Activated CD8-positive, alpha-beta memory T cell treated with anti-CD3 and anti-CD28 coated beads, Interleukin-2, amount 10 ng/mL, durations not matched to agents 7 days and 5 days (primary cell): Measurements from ENCODE around the gene GATA2. TPM values are rescaled to one million over a fixed set of nuclear protein-coding genes. Genes with fewer than 3 reads are reported as not detected.

Experiments
- ATAC-seq: fragments of 150-1000 bp; cut with Tn5 transposase; one replicate; pipeline ENCODE4 v1.10.0; 2021; ENCODE audit warnings: moderate library complexity
- CTCF ChIA-PET: fragments of 350-600 bp; sonication (Branson Sonifier 250); formaldehyde crosslinking; loops from one replicate; lab custom pipeline; 2021; ENCODE audit warnings: antibody characterized with exemption; lab: Charles Lee
- DNase-seq: peaks from one replicate; pipeline ENCODE4 v3.0.0-alpha.2; 2020
- H3K27ac Mint-ChIP-seq: one replicate; pipeline ENCODE4 v1.8.0; 2021; ENCODE audit warnings: mild to moderate bottlenecking, mixed read lengths
- H3K27me3 Mint-ChIP-seq: one replicate; pipeline ENCODE4 v1.8.0; 2021; ENCODE audit warnings: mixed read lengths
- H3K36me3 Mint-ChIP-seq: one replicate; pipeline ENCODE4 v1.8.0; 2021; ENCODE audit warnings: mild to moderate bottlenecking, mixed read lengths
- H3K4me1 Mint-ChIP-seq: one replicate; pipeline ENCODE4 v1.8.0; 2021; ENCODE audit warnings: mixed read lengths
- H3K4me3 Mint-ChIP-seq: one replicate; pipeline ENCODE4 v1.8.0; 2021; ENCODE audit warnings: mild to moderate bottlenecking, moderate library complexity, mixed read lengths
- H3K9me3 Mint-ChIP-seq: one replicate; pipeline ENCODE4 v1.8.0; 2022; ENCODE audit warnings: low read depth, mixed read lengths
- total RNA-seq, 2 experiments: library from RNA; stranded (reverse); gene quantifications; one replicate each; pipeline ENCODE4 v1.2.3, GENCODE V29; 2021

Gene GATA2
- under 1 TPM in 1 of 2 experiments, not detected in 1; 0.28 TPM for total RNA-seq

DNA sequence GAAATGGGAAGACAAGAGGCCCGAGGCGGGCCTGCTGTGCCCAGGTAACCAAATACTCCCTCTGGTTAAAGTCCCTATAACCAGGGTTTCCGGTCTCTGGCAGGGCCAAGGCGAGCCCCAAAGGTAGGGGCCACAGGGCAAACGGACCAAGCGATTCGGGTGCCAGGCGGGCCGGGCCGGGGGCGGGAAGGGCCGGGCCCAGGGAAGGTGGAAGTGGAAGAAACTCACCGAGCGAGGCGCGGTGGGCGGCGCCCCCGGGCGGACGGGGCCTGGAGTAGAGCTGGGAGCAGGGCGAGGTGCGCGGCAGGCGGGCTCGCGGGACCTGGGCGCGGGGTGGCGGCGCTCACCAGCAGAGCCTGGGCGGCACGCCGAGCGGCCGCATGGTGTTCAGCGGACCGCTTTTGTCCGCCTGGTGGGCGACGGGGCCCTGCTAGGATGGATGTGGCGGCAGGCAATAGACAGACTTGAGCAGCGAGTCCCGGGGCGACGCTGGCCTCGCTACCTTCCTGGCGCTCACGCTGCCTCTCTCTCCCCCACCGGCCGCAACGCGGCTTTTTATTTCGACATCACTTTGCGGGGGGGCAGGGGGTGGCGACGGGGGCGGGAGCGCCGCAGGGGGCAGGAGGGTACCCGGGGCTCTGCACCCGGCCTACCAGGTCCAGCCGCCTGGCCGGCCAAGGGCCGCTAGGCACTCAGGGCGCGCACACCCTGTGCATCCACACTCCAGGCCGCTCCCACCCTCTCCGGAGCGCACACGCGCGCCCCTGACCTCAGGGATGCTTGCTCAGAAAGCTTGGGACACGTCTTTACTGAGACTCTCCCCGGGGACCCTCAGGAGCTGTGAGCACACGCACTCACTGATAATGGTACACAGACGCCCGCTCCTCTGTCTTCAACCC is at the start of gene GATA2:
Gene GATA2 (minus strand): TSS at position 531 of the 899 bp plus-strand sequence. CDS start 6,170 bp downstream, outside the sequence.
- H3K9me3 Mint-ChIP-seq, result no peaks in the 10 kb centered on the region
- H3K4me3 Mint-ChIP-seq, result no peak within 1 kb of the TSS
- CTCF ChIA-PET, result interaction anchor here (1.4 to 2.7 kb wide), 2 partner anchors 64 to 116 kb away, joined by 3 to 10 read pairs; no protein-coding TSS in a partner anchor

DNA sequence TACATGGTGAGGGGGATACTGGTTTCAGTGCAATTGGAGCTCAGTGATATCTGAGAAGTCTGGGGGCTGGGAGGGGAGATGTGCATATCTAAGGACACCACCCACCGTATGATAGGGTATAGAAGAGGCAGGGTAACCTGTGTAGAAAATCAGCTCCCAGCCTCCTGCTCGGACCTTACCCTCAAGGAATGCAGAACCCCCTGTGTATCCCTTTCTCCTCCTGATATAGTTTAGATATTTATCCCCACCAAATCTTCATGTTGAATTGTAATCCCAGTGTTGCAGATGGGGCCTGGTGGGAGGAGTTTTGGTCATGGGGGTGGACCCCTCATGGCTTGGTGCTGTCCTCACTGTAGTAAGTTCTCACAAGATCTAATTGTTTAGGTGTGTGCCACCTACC is 48.2 kb upstream of the GATA2 start:
- Mint-ChIP-seq H3K4me3 (no peak overlapping the region), H3K9me3 (peaks cover 6% of the 10 kb centered on the region), H3K36me3 (no peaks in the 10 kb centered on the region), H3K27me3 (peaks cover 52% of the 10 kb centered on the region), H3K4me1 (no peaks in the 10 kb centered on the region), H3K27ac (no peak overlapping the region)
- ATAC-seq (no peak), DNase-seq (peak; percentile 25)
- CTCF ChIA-PET, result no interaction called here

More for the DNA sequence above, at the start of gene GATA2:
- H3K36me3 Mint-ChIP-seq, result no peaks in the 10 kb centered on the region
- peaks cover 22% of the 10 kb centered on the region for H3K4me1 Mint-ChIP-seq
- H3K27me3 Mint-ChIP-seq, result peaks cover 77% of the 10 kb centered on the region
- no peak within 1 kb of the TSS for H3K27ac Mint-ChIP-seq
- no peak for ATAC-seq
- no peak for DNase-seq

DNA sequence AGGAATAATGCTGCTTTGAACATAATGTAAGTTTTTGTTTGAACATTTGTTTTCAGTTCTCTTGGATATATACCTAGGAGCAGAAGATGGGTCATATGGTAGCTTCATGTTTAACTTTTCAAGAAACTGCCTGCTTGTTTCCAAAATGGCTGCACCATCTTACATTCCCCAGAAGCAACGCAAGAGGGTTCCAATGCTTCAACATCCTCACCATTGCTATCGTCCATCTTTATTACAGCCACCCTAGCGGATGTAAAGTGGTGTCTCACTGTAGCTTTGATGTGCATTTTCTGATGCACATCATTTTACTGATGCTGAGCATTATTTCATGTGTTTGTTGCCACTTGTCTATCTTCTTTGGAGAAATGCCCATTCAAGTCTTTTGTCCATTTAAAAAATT is 46.4 kb upstream of the GATA2 start:
- no peak for ATAC-seq
- Mint-ChIP-seq H3K27me3 (peaks cover 69% of the 10 kb centered on the region), H3K36me3 (no peaks in the 10 kb centered on the region), H3K4me3 (no peak overlapping the region), H3K9me3 (peaks cover 6% of the 10 kb centered on the region), H3K4me1 (no peaks in the 10 kb centered on the region), H3K27ac (no peak overlapping the region)
- CTCF ChIA-PET, result no interaction called here
- no peak for DNase-seq

GRCh38 chr3:128537091-128537703 is 44.2 kb upstream of the GATA2 start:
- no peak overlapping the region for H3K27ac Mint-ChIP-seq
- DNase-seq (no peak), ATAC-seq (no peak)
- H3K9me3 Mint-ChIP-seq, result no peaks in the 10 kb centered on the region
- CTCF ChIA-PET, result interaction anchor here (1.8 kb wide), 1 partner anchor 36 kb away, joined by 4 read pairs; no protein-coding TSS in a partner anchor
- H3K36me3 Mint-ChIP-seq, result no peaks in the 10 kb centered on the region
- H3K27me3 Mint-ChIP-seq, result peaks cover 71% of the 10 kb centered on the region
- no peaks in the 10 kb centered on the region for H3K4me1 Mint-ChIP-seq
- H3K4me3 Mint-ChIP-seq, result no peak overlapping the region

DNA sequence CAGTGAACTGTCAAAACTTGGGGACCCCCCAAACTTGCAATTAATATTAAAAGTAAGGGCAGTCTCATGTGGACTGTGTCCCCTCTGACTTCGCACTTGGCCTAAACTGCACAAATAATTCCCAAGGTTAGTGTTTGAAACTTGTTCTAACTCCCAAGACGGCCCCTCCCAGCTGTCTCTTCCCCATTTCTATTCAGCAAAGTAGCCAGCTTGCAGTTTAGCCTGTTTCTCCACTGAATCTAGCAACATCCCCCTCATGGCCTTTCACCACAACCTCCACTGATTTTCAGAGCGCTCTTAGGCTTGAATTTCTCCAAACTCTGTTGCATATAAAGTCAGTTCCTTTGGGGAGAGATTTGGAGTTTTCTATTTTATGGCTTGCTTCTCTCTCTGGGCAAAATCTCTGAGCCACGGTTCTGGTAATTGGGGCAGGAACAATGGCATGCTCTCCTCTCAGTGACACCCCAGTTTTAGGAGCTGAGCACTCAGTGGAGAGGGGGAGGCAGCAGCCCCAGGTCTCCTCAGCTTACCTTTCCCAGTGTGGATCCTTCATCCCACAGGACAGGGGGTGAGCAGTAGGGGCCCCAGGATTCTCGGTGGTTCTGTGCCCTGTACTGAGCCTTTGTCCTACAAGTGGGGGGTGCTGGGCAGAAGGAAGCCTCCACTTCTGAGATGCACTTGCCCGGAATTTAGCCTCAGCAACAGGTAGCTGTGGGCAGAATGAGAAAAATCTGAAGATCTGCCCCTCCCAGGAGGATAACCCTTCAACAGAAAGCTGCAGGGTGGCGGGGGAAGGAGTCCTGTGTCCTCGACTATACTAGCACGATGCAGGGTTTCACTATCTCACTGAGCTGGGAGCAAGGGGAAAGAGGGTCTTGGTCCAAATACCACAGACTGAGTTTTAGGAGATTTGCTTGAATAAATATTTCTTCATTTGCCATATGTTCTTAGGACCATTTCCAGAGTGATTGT is 39.3 kb upstream of the GATA2 start:
- Mint-ChIP-seq H3K9me3 (no peaks in the 10 kb centered on the region), H3K27me3 (peaks cover 69% of the 10 kb centered on the region), H3K36me3 (no peaks in the 10 kb centered on the region), H3K27ac (no peak overlapping the region), H3K4me1 (no peaks in the 10 kb centered on the region), H3K4me3 (no peak overlapping the region)
- ATAC-seq, result no peak
- CTCF ChIA-PET, result no interaction called here
- DNase-seq, result no peak

DNA sequence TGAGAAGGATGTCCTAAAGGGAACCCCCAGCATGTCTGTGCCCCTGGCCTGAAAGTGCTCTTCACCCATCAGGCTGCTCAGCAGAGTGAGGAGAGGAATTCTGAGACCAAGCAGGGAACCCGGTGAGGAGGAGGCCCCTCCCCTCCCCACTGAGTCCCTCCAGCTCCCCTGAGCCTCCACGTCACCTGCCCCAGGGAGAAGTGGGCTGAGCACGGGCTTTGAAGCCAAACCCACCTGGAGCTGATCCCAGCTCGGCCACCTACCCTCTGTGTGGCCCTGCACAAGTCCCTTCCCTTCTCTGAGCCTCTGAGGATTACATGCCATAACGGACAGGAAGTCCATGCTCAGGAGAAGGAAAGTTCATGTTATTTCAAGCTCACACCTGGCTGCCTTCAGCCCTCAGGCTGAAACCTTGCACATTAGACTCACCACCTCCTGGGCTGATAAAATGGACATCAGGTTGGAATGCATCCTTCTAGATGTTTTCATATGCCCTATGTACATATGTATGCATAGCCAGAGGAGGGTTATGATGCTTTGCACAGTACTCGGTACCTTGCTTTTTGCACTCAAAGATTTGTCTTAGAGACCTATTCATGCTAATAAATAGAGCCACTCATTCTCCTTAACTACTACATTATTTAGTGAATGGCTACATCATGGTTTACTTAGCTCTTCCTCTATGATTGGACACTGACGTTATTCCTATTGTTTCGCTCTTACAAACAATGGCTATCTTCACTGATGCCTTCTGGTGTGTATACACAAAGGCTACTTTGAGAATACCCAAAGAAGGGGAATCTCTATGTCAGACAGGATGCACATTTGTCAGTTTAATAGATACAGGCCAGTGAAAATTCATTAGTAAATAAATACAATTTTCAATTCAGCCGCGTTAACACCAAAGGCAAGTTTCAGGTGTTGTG is 31.6 kb upstream of the GATA2 start:
- CTCF ChIA-PET, result no interaction called here
- Mint-ChIP-seq H3K27ac (no peak overlapping the region), H3K9me3 (no peaks in the 10 kb centered on the region), H3K4me3 (no peak overlapping the region), H3K36me3 (no peaks in the 10 kb centered on the region), H3K4me1 (no peaks in the 10 kb centered on the region), H3K27me3 (peaks cover 36% of the 10 kb centered on the region)
- no peak for ATAC-seq
- DNase-seq, result no peak

GRCh38 chr3:128523591-128523990 is 30.6 kb upstream of the GATA2 start:
- H3K4me3 Mint-ChIP-seq, result no peak overlapping the region
- H3K27me3 Mint-ChIP-seq, result peaks cover 38% of the 10 kb centered on the region
- H3K36me3 Mint-ChIP-seq, result no peaks in the 10 kb centered on the region
- no peaks in the 10 kb centered on the region for H3K4me1 Mint-ChIP-seq
- H3K9me3 Mint-ChIP-seq, result no peaks in the 10 kb centered on the region
- H3K27ac Mint-ChIP-seq, result no peak overlapping the region
- no peak for DNase-seq
- no peak for ATAC-seq
- CTCF ChIA-PET, result no interaction called here

- DNase-seq (no peak), ATAC-seq (no peak)
- Mint-ChIP-seq H3K27me3 (peaks cover 24% of the 10 kb centered on the region), H3K4me1 (no peaks in the 10 kb centered on the region), H3K36me3 (no peaks in the 10 kb centered on the region), H3K9me3 (no peaks in the 10 kb centered on the region), H3K4me3 (no peak overlapping the region), H3K27ac (no peak overlapping the region)
- CTCF ChIA-PET, result no interaction called here
These were observed 28.7 kb upstream of the GATA2 start for GRCh38 chr3:128521715-128522114.

- DNase-seq, result no peak
- Mint-ChIP-seq H3K27ac (no peak overlapping the region), H3K4me1 (no peaks in the 10 kb centered on the region), H3K4me3 (no peak overlapping the region), H3K9me3 (no peaks in the 10 kb centered on the region), H3K36me3 (no peaks in the 10 kb centered on the region), H3K27me3 (peaks cover 40% of the 10 kb centered on the region)
- ATAC-seq, result no peak
- CTCF ChIA-PET, result interaction anchor here (1.3 kb wide), 1 partner anchor 90 kb away, joined by 3 read pairs; no protein-coding TSS in a partner anchor
These were observed 25.8 kb upstream of the GATA2 start for GRCh38 chr3:128518587-128519490.

GRCh38 chr3:128517648-128518047 is 24.6 kb upstream of the GATA2 start:
- Mint-ChIP-seq H3K27me3 (peaks cover 47% of the 10 kb centered on the region), H3K4me1 (no peaks in the 10 kb centered on the region), H3K36me3 (no peaks in the 10 kb centered on the region), H3K4me3 (no peak overlapping the region), H3K27ac (no peak overlapping the region), H3K9me3 (no peaks in the 10 kb centered on the region)
- no peak for ATAC-seq
- CTCF ChIA-PET, result no interaction called here
- no peak for DNase-seq

GRCh38 chr3:128515967-128516366 is 23.0 kb upstream of the GATA2 start:
- no peaks in the 10 kb centered on the region for H3K4me1 Mint-ChIP-seq

More at GRCh38 chr3:128515967-128516366, 23.0 kb upstream of the GATA2 start:
- Mint-ChIP-seq H3K9me3 (no peaks in the 10 kb centered on the region), H3K27me3 (peaks cover 50% of the 10 kb centered on the region), H3K36me3 (no peaks in the 10 kb centered on the region), H3K4me3 (no peak overlapping the region), H3K27ac (no peak overlapping the region)
- DNase-seq (no peak), ATAC-seq (no peak)
- CTCF ChIA-PET, result no interaction called here
